Measurements from ENCODE around the gene PDE6G. TPM values are rescaled to one million over a fixed set of nuclear protein-coding genes. Genes with fewer than 3 reads are reported as not detected.

The PDE6G gene
- total and polyA plus RNA-seq, 11 donors: 0.67 to 2.3 (median 1.1) TPM; not detected in 7

DNA sequence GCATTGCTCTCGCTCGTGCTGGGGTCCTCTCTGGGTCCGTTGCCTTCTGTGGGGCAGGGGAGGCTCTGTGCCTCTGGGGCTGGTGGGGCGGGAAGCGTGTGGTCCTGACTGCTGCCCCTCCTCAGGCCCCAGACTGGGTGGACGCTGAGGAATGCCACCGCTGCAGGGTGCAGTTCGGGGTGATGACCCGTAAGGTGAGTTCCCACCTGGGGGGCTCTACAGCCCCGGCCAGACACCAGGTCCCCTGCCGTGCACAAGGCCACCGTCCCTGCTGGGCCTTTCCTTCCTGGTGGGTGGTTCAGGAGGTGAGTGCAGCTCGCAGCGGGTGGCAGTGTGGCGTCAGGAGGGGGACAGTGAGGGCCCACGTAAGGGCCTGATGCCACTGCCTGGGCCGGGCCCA lies 34.2 kb upstream of the PDE6G start:
- intact Hi-C loops (cut with DNase I): no loop called here
- no peak for TF ChIP-seq POLR2A (IDR thresholded peaks at IDR 0.05)
- TF ChIP-seq, protein P1, sequence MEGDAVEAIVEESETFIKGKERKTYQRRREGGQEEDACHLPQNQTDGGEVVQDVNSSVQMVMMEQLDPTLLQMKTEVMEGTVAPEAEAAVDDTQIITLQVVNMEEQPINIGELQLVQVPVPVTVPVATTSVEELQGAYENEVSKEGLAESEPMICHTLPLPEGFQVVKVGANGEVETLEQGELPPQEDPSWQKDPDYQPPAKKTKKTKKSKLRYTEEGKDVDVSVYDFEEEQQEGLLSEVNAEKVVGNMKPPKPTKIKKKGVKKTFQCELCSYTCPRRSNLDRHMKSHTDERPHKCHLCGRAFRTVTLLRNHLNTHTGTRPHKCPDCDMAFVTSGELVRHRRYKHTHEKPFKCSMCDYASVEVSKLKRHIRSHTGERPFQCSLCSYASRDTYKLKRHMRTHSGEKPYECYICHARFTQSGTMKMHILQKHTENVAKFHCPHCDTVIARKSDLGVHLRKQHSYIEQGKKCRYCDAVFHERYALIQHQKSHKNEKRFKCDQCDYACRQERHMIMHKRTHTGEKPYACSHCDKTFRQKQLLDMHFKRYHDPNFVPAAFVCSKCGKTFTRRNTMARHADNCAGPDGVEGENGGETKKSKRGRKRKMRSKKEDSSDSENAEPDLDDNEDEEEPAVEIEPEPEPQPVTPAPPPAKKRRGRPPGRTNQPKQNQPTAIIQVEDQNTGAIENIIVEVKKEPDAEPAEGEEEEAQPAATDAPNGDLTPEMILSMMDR (IDR thresholded peaks at IDR 0.05): no peak
- no peaks in the 10 kb centered on the region for H3K27me3 ChIP-seq
- peaks cover 0 to 4% (median 1%) of the 10 kb centered on the region in 12 donors for H3K4me1 ChIP-seq
- 82 to 92% (median 86%) methylated on average over 10 to 17 of the region's 17 CpGs for WGBS, 4 donors
- H3K9me3 ChIP-seq: no peaks in the 10 kb centered on the region
- peaks cover 0 to 100% (median 92%) of the 10 kb centered on the region in 9 donors for H3K36me3 ChIP-seq
- ATAC-seq (no peak), DNase-seq (peak in 1 of 5 donors; percentile 59)
- no peak overlapping the region for H3K4me3 ChIP-seq
- no peak overlapping the region for H3K27ac ChIP-seq

DNA sequence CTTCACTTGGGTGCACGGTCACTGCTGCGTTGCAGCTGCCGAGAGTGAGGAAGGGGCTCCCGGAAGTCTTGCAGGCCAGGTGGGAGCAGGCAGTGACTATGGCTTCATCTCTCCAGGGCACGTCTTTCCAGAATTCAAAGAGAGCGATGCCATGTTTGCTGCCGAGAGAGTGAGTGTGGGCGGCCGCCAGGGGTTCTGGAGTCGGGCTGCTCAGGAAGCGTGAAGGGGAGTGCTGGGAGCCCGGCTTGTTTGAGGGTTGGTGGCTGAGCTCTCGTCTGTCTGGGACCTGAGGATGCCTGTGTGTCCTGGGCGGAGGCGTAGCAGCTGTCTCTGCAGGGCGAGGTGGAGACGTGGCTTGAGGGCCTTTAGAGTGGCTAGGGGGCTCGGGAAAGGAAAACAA lies 33.7 kb upstream of the PDE6G start:
- H3K4me3 ChIP-seq: no peak overlapping the region
- TF ChIP-seq, protein P1 (IDR thresholded peaks at IDR 0.05): no peak
- TF ChIP-seq POLR2A (IDR thresholded peaks at IDR 0.05): no peak
- intact Hi-C loops (cut with DNase I): no loop called here
- peaks cover 0 to 9% (median 6%) of the 10 kb centered on the region in 12 donors for H3K4me1 ChIP-seq
- H3K36me3 ChIP-seq: peaks cover 0 to 100% (median 87%) of the 10 kb centered on the region in 9 donors
- H3K9me3 ChIP-seq: no peaks in the 10 kb centered on the region
- no peaks in the 10 kb centered on the region for H3K27me3 ChIP-seq
- DNase-seq (no peak), ATAC-seq (no peak)
- no peak overlapping the region for H3K27ac ChIP-seq
- 85 to 94% (median 89%) methylated on average over 18 of the region's 18 CpGs for WGBS, 4 donors

DNA sequence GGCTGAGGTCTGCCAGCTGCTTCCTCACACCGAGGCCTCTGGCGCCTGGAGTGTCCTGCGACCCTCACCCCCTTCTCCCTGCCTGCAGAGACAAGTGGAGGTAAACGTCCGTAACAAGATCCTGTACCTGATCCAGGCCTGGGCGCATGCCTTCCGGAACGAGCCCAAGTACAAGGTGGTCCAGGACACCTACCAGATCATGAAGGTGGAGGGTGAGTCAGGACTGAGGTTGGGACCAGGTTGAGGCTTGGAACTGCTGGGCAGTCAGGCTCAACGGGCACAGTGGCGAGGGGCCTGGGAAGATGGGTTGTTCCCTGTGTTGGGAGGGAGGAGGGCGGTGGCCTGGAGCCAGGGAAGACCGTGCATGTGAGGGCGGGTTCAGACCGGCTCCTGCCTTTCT lies 32.3 kb upstream of the PDE6G start:
- DNase-seq: no peak
- Histone ChIP-seq H3K4me3 (no peak overlapping the region), H3K36me3 (peaks cover 0 to 87% (median 75%) of the 10 kb centered on the region in 9 donors), H3K27me3 (no peaks in the 10 kb centered on the region), H3K27ac (no peak overlapping the region), H3K9me3 (no peaks in the 10 kb centered on the region), H3K4me1 (peaks cover 5 to 18% (median 14%) of the 10 kb centered on the region in 12 donors)
- 88 to 96% (median 91%) methylated on average over 9 to 14 of the region's 14 CpGs for WGBS, 4 donors
- intact Hi-C loops (cut with DNase I): no loop called here
- ATAC-seq: no peak
- TF ChIP-seq, protein P1 (IDR thresholded peaks at IDR 0.05): no peak
- no peak for TF ChIP-seq POLR2A (IDR thresholded peaks at IDR 0.05)

DNA sequence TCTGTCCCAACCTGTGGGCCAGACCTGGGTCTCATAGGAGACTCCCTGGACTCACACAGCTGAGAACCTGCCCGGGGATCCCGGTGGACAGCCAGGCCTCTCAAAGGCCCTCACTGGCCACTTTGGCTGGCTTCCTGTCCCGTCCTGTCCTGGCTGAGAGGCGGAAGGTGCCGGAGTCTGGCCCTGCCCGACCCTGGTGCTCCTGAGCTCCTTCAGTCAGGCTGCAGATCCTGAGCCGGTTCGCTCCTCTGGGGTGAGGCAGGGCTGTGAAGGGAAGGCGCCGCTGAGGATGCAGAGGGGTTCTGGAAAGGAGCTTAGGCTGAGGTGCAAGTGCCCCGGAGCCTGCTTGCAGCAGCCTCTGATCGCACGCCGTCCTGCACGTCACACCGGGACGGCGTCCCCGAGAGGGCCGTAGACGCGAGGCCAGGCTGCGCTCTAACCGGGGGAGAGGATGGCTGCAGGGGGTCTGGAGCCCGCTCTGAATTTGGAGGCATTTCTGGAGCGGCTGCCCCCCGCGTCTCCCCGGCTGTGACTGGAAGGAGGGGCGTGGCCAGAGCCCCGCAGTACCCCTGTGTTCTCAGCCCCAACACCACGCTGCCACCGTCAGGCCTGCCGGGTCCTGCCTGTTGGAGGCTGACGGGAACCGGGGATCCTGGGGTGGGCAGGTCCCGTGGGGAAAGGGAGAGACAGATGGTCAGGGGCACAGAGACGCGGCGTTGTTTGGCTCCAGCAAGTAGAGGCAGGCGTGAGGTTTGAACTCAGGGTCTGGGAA lies 31.6 kb upstream of the PDE6G start:
- no peak overlapping the region for H3K4me3 ChIP-seq
- H3K9me3 ChIP-seq: no peaks in the 10 kb centered on the region
- no peaks in the 10 kb centered on the region for H3K27me3 ChIP-seq
- intact Hi-C loops (cut with DNase I): no loop called here
- DNase-seq (peak in 1 of 5 donors; percentile 61), ATAC-seq (no peak)
- peaks cover 0 to 80% (median 69%) of the 10 kb centered on the region in 9 donors for H3K36me3 ChIP-seq
- WGBS, 4 donors: 90 to 94% (median 93%) methylated on average over 31 to 41 of the region's 41 CpGs
- no peak overlapping the region for H3K27ac ChIP-seq
- TF ChIP-seq, protein P1 (IDR thresholded peaks at IDR 0.05): no peak
- TF ChIP-seq POLR2A (IDR thresholded peaks at IDR 0.05): no peak
- peaks cover 5 to 20% (median 15%) of the 10 kb centered on the region in 12 donors for H3K4me1 ChIP-seq

Data from heart left ventricle (tissue), 16 donors.